PC-9 (cell line): ENCODE results near the gene SKI. TPM values are rescaled to one million over a fixed set of nuclear protein-coding genes. Genes with fewer than 3 reads are reported as not detected.

Source experiments
- BruUV-seq: library from RNA; stranded (reverse); fragments of 400-500 nt; replicated peaks from 2 replicates; lab custom pipeline; 2021; lab: Mats Ljungman, UMichigan
- CTCF ChIA-PET: fragments of 300-600 bp; sonication (Branson Sonifier 250); formaldehyde crosslinking; loops from one replicate; lab custom pipeline; 2022; ENCODE audit warnings: antibody characterized with exemption; lab: Charles Lee
- POLR2A ChIA-PET: fragments of 300-600 bp; sonication (Branson Sonifier 250); formaldehyde crosslinking; loops from one replicate; lab custom pipeline; 2022; ENCODE audit warnings: antibody characterized with exemption; ENCODE audit not compliant: unreplicated experiment; lab: Charles Lee
- DNase-seq, 2 experiments: peaks; one replicate each; pipeline versions ENCODE4 v3.0.0 to v3.0.0-alpha.2; 2015 to 2022; ENCODE audit warnings: mixed read lengths in 1 of 2
- H2AFZ ChIP-seq: fragments of 200-600 bp; sonication (generic); 2 replicates; pipeline ENCODE4 v1.8.1; 2017; ENCODE audit warnings: antibody characterized with exemption
- H3F3A ChIP-seq: fragments of 200-600 bp; sonication (generic); 2 replicates; pipeline ENCODE4 v1.8.1; 2017; ENCODE audit warnings: antibody characterized with exemption, mild to moderate bottlenecking, low read depth; ENCODE audit not compliant: insufficient read depth
- H3K27ac ChIP-seq: fragments of 200-600 bp; sonication (generic); 2 replicates; pipeline ENCODE4 v1.6.1; 2016; ENCODE audit warnings: mixed run types
- H3K27me3 ChIP-seq: fragments of 200-600 bp; sonication (generic); 2 replicates; pipeline ENCODE4 v1.6.1; 2016; ENCODE audit warnings: low read depth, mixed run types; ENCODE audit not compliant: insufficient read depth
- H3K36me3 ChIP-seq: fragments of 200-600 bp; sonication (generic); 2 replicates; pipeline ENCODE4 v1.6.1; 2016; ENCODE audit warnings: low read depth, mixed run types
- H3K4me1 ChIP-seq: fragments of 200-600 bp; sonication (generic); replicated peaks from 2 replicates; pipeline ENCODE4 v1.6.1; 2016; ENCODE audit warnings: mixed run types; ENCODE audit not compliant: insufficient read depth
- H3K4me2 ChIP-seq: fragments of 200-600 bp; sonication (generic); 2 replicates; pipeline ENCODE4 v1.6.1; 2017; ENCODE audit warnings: mixed run types
- H3K4me3 ChIP-seq: fragments of 200-600 bp; sonication (generic); 2 replicates; pipeline ENCODE4 v1.6.1; 2016; ENCODE audit warnings: mixed run types
- H3K79me2 ChIP-seq: fragments of 200-600 bp; sonication (generic); 2 replicates; pipeline ENCODE4 v1.6.1; 2017; ENCODE audit warnings: low read depth, mixed run types
- H3K9me2 ChIP-seq: fragments of 200-600 bp; sonication (generic); 2 replicates; pipeline ENCODE4 v1.8.1; 2017; ENCODE audit warnings: mild to moderate bottlenecking; ENCODE audit not compliant: insufficient read depth
- H3K9me3 ChIP-seq: fragments of 200-600 bp; sonication (generic); 2 replicates; pipeline ENCODE4 v1.8.1; 2016; ENCODE audit warnings: low read depth; ENCODE audit not compliant: insufficient read depth
- H4K20me1 ChIP-seq: fragments of 200-600 bp; sonication (generic); 2 replicates; pipeline ENCODE4 v1.8.1; 2017; ENCODE audit not compliant: insufficient read depth
- EZH2 ChIP-seq: fragments of 200-600 bp; sonication (generic); IDR thresholded peaks from 2 replicates; pipeline ENCODE4 v1.8.0; 2017; ENCODE audit warnings: antibody characterized with exemption, low read depth
- intact Hi-C: fragments of 100-400 bp; cut with micrococcal nuclease; formaldehyde crosslinking; loops from one replicate; pipeline ENCODE4 v1.10.0; 2022; ENCODE audit not compliant: unreplicated experiment
- total RNA-seq: library from RNA; stranded (reverse); gene quantifications from 2 replicates; pipeline ENCODE4 v1.2.3, GENCODE V29; 2021
- TF ChIP-seq, protein P1 (sequence below): fragments of 200-600 bp; sonication (generic); conservative IDR thresholded peaks from 2 replicates; pipeline ENCODE4 v1.6.1; 2017; ENCODE audit warnings: mixed run types, antibody characterized with exemption, mild to moderate bottlenecking, moderate library complexity

The SKI gene
- total RNA-seq, 1 experiment from 2014 or later = 36.2 TPM

DNA sequence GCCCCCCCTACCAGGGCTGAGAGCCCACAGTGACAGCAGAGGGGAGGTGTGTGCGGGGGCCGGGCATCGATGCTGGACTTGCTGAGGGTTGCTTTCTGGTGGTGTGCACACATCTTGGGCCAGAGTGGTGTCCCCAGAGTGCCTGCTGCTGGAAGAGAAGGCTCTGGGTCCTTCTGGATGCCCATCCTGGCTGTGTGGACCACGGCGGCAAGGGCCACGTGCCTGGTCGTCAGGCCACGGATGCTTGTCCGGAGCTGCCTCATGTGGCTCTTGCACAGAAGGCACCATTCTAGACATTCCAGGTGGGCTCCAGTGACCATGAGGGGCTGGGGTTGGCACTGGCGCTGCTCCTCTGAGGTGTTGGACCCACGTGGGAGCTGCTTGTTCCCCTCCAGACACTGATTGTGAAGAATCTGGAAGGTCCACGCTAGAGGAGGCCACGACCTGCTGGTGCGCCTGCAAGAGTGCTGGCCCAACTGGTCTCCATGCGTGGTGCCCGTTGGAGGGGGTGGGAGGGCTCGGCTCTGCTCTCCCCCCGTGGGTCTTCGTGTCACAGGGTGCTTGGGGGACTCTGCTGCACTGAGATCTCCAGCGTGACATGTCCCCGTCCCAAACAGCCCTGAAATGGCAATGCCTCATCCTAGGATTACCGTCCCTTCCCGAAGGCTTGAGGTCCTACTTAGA, 25.8 kb downstream of the SKI start:
- DNase-seq = no peak
- Histone ChIP-seq H3K36me3 (no peaks in the 10 kb centered on the region), H3K9me2 (no peaks in the 10 kb centered on the region), H3K9me3 (no peaks in the 10 kb centered on the region), H3K27ac (no peak overlapping the region), H4K20me1 (peaks cover 69% of the 10 kb centered on the region), H2AFZ (no peak overlapping the region), H3K4me1 (peaks cover 12% of the 10 kb centered on the region), H3K4me3 (no peak overlapping the region), H3F3A (peaks cover 30% of the 10 kb centered on the region; the same call in 1 of the 2 replicates), H3K4me2 (no peak overlapping the region), H3K79me2 (peaks cover 98% of the 10 kb centered on the region), H3K27me3 (no peaks in the 10 kb centered on the region)
- intact Hi-C loops = no loop called here
- CTCF ChIA-PET = no interaction called here
- no TSS peak for BruUV-seq
- no peak for TF ChIP-seq EZH2
- TF ChIP-seq, protein P1, sequence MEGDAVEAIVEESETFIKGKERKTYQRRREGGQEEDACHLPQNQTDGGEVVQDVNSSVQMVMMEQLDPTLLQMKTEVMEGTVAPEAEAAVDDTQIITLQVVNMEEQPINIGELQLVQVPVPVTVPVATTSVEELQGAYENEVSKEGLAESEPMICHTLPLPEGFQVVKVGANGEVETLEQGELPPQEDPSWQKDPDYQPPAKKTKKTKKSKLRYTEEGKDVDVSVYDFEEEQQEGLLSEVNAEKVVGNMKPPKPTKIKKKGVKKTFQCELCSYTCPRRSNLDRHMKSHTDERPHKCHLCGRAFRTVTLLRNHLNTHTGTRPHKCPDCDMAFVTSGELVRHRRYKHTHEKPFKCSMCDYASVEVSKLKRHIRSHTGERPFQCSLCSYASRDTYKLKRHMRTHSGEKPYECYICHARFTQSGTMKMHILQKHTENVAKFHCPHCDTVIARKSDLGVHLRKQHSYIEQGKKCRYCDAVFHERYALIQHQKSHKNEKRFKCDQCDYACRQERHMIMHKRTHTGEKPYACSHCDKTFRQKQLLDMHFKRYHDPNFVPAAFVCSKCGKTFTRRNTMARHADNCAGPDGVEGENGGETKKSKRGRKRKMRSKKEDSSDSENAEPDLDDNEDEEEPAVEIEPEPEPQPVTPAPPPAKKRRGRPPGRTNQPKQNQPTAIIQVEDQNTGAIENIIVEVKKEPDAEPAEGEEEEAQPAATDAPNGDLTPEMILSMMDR = no peak
- POLR2A ChIA-PET = no interaction called here

DNA sequence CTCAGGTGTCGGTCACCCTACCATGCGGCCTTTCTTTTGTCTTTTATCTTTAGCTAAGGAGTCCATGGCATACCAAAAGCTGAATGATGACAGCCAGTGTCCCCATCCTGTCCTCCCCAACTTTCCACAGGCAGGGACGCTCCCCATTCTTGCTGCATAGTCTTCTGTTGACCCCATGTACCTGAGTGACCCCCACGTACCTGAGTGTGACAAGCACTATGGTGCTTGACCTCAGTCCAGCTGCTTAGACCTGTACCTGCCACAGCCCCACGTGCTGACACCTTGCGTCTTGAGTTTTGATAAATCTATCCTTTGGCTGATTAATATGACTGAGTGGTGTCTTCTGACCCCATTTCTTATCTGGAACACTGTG, 26.9 kb downstream of the SKI start:
- H2AFZ ChIP-seq = no peak overlapping the region
- H3K27ac ChIP-seq = peak overlapping the region; percentile 54; the same call in 1 of the 2 replicates
- ChIA-PET POLR2A (no interaction called here), CTCF (no interaction called here)
- BruUV-seq = no TSS peak
- H3K4me3 ChIP-seq = no peak overlapping the region
- H3K36me3 ChIP-seq = no peaks in the 10 kb centered on the region
- H3K79me2 ChIP-seq = peaks cover 98% of the 10 kb centered on the region
- H3K27me3 ChIP-seq = no peaks in the 10 kb centered on the region
- no peaks in the 10 kb centered on the region for H3K9me3 ChIP-seq
- intact Hi-C loops = no loop called here
- no peaks in the 10 kb centered on the region for H3K9me2 ChIP-seq
- H3F3A ChIP-seq = peaks cover 35% of the 10 kb centered on the region; the same call in 1 of the 2 replicates
- H3K4me1 ChIP-seq = peaks cover 12% of the 10 kb centered on the region
- peaks cover 69% of the 10 kb centered on the region for H4K20me1 ChIP-seq
- no peak overlapping the region for H3K4me2 ChIP-seq
- DNase-seq = no peak
- no peak for TF ChIP-seq EZH2
- TF ChIP-seq, protein P1 = no peak

DNA sequence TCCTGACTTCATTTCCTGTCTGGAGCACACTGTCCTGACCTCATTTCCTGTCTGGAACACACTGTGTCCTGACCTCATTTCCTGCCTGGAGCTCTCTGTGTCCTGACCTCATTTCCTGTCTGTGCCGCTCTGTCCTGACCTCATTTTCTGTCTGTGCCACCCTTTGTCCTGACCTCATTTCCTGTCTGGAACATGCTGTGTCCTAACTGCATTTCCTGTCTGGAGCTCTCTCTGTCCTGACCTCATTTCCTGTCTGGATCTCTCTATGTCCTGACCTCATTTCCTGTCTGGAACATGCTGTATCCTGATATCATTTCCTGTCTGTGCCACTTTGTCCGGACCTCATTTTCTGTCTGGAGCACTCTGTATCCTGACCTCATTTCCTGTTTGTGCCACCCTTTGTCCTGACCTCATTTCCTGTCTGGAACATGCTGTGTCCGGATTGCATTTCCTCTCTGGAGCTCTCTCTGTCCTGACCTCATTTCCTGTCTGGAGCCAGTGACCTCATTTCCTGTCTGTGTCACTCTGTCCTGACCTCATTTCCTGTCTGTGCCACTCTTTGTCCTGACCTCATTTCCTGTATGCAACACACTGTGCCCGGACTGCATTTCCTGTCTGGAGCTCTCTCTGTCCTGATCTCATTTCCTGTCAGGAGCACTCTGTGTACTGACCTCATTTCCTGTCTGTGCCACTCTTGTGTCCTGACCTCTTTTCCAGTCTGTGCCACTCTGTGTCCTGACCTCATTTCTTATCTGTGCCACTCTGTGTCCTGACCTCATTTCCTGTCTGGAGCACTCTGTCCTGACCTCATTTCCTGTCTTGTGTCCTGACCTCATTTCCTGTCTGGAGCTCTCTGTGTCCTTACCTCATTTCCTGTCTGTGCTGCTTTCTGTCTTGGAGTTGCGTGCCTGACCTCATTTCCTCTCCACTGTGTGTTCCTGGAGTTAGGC, 27.6 kb downstream of the SKI start:
- no peak overlapping the region for H3K4me3 ChIP-seq
- H3K4me2 ChIP-seq = no peak overlapping the region
- peak in 1 of 2 experiments; percentile 50 for DNase-seq
- H3K27ac ChIP-seq = peak overlapping the region; percentile 54
- H3K9me2 ChIP-seq = no peaks in the 10 kb centered on the region
- H4K20me1 ChIP-seq = peaks cover 69% of the 10 kb centered on the region
- H3K9me3 ChIP-seq = no peaks in the 10 kb centered on the region
- H3K79me2 ChIP-seq = peaks cover 98% of the 10 kb centered on the region
- intact Hi-C loops = no loop called here
- H3K4me1 ChIP-seq = peaks cover 12% of the 10 kb centered on the region
- TF ChIP-seq EZH2 = no peak
- TF ChIP-seq, protein P1 = no peak
- H3K27me3 ChIP-seq = no peaks in the 10 kb centered on the region
- BruUV-seq = no TSS peak
- H3K36me3 ChIP-seq = no peaks in the 10 kb centered on the region
- H2AFZ ChIP-seq = no peak overlapping the region
- ChIA-PET POLR2A (no interaction called here), CTCF (no interaction called here)
- H3F3A ChIP-seq = peaks cover 37% of the 10 kb centered on the region; the same call in 1 of the 2 replicates
